OCI-LY3 (cell line): Measurements from ENCODE around the gene USP22.

Source experiments
- EZH2phosphoT487 ChIP-seq: fragments of 200-600 bp; shearing (Covaris generic); IDR thresholded peaks from 2 replicates; pipeline ENCODE4 v1.6.1; 2018; ENCODE audit warnings: antibody characterized with exemption, mixed run types, low read depth
- TF ChIP-seq, protein P1 (sequence below): fragments of 200-600, 300-600 bp; sonication (generic); IDR thresholded peaks from 2 replicates; pipeline ENCODE4 v1.5.1; 2014; ENCODE audit warnings: antibody characterized with exemption, low read length, low read depth

DNA sequence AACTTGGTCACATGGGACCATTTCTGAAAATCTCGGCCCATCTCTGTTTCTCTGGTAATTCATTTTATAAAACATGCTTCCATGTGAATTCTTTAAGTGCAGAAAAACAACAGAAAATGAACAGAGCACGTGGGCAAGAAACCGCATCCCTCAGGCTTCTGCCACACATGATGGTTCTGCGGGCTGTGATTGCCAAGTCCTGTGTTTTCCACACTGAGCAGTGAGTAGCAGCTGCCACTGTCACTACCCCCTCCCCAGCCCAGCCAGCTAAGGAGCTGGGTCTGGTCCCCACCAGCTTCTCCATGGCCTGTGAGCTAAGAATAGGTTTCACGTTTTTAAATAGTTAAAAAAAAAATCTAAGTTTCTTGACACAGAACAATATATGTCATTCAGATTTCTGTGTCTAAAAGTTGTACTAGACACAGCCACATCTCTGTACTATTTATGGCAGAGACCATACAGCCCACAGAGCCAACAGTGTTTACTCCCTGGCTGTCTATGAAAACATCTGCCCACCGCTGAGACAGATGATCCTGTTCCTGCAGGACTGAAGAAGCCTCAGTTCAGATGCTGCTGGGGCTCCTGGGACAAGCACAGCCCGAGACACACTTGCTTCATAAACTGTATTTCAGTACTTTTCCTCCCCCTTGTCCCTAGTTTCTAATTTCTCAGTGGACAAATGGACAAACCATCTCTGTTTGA is 41.5 kb downstream of the USP22 start:
- TF ChIP-seq, protein P1, sequence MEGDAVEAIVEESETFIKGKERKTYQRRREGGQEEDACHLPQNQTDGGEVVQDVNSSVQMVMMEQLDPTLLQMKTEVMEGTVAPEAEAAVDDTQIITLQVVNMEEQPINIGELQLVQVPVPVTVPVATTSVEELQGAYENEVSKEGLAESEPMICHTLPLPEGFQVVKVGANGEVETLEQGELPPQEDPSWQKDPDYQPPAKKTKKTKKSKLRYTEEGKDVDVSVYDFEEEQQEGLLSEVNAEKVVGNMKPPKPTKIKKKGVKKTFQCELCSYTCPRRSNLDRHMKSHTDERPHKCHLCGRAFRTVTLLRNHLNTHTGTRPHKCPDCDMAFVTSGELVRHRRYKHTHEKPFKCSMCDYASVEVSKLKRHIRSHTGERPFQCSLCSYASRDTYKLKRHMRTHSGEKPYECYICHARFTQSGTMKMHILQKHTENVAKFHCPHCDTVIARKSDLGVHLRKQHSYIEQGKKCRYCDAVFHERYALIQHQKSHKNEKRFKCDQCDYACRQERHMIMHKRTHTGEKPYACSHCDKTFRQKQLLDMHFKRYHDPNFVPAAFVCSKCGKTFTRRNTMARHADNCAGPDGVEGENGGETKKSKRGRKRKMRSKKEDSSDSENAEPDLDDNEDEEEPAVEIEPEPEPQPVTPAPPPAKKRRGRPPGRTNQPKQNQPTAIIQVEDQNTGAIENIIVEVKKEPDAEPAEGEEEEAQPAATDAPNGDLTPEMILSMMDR: no peak
- TF ChIP-seq EZH2phosphoT487: no peak
